Loucy (cell line): ENCODE data around the gene OSBP.

Experiments
- H2AFZ ChIP-seq: fragments of 200-600 bp; sonication (generic); 2 replicates; pipeline ENCODE4 v1.6.0; 2016; ENCODE audit warnings: antibody characterized with exemption, mild to moderate bottlenecking, low read length, moderate library complexity
- H3F3A ChIP-seq: fragments of 200-600 bp; 2 replicates; pipeline ENCODE4 v1.6.0; 2016; ENCODE audit warnings: antibody characterized with exemption, low read depth, mild to moderate bottlenecking
- H3K27me3 ChIP-seq: fragments of 200-600 bp; sonication (generic); 2 replicates; pipeline ENCODE4 v1.6.1; 2014; ENCODE audit warnings: low read length, mild to moderate bottlenecking; ENCODE audit not compliant: insufficient read depth, poor library complexity, severe bottlenecking
- H3K36me3 ChIP-seq: fragments of 200-600 bp; sonication (generic); 2 replicates; pipeline ENCODE4 v1.6.1; 2016; ENCODE audit warnings: low read length; ENCODE audit not compliant: insufficient read depth
- H3K4me1 ChIP-seq: fragments of 200-600 bp; sonication (generic); 2 replicates; pipeline ENCODE4 v1.5.1; 2014; ENCODE audit warnings: low read length, mild to moderate bottlenecking; ENCODE audit not compliant: insufficient read depth, poor library complexity, severe bottlenecking
- H3K4me2 ChIP-seq: fragments of 200-600 bp; sonication (generic); 2 replicates; pipeline ENCODE4 v1.6.0; 2014; ENCODE audit warnings: antibody characterized with exemption, low read length, low read depth, mild to moderate bottlenecking; ENCODE audit not compliant: poor library complexity, severe bottlenecking
- H3K4me3 ChIP-seq: fragments of 200-600 bp; sonication (generic); 2 replicates; pipeline ENCODE4 v1.5.1; 2014; ENCODE audit warnings: low read length, mild to moderate bottlenecking, mixed read lengths; ENCODE audit not compliant: poor library complexity, severe bottlenecking
- H3K79me2 ChIP-seq: fragments of 200-600 bp; sonication (generic); 2 replicates; pipeline ENCODE4 v1.6.1; 2014; ENCODE audit warnings: low read length; ENCODE audit not compliant: insufficient read depth
- H3K9ac ChIP-seq: fragments of 200-600 bp; sonication (generic); 2 replicates; pipeline ENCODE4 v1.6.0; 2014; ENCODE audit warnings: mild to moderate bottlenecking, low read depth, low read length, moderate library complexity; ENCODE audit not compliant: poor library complexity, severe bottlenecking
- H3K9me2 ChIP-seq: fragments of 200-600 bp; sonication (generic); replicated peaks from 2 replicates; pipeline ENCODE4 v1.6.1; 2016; ENCODE audit warnings: low read depth, low read length, mixed read lengths
- H3K9me3 ChIP-seq: fragments of 200-600 bp; sonication (generic); 2 replicates; pipeline ENCODE4 v1.6.1; 2014; ENCODE audit warnings: mild to moderate bottlenecking, antibody characterized with exemption, low read length, low read depth; ENCODE audit not compliant: insufficient read depth
- H4K20me1 ChIP-seq: fragments of 200-600 bp; sonication (generic); 2 replicates; pipeline ENCODE4 v1.6.0; 2014; ENCODE audit warnings: antibody characterized with exemption, low read length, mild to moderate bottlenecking; ENCODE audit not compliant: insufficient read depth, poor library complexity, severe bottlenecking
- CTCF ChIP-seq: fragments of 200-600 bp; sonication (generic); conservative IDR thresholded peaks from 2 replicates; pipeline ENCODE4 v1.5.1; 2014; ENCODE audit warnings: mild to moderate bottlenecking, antibody characterized with exemption, low read length
- EZH2phosphoT487 ChIP-seq: fragments of 200-600 bp; IDR thresholded peaks from 2 replicates; pipeline ENCODE4 v1.6.1; 2018; ENCODE audit warnings: antibody characterized with exemption, mild to moderate bottlenecking, moderate library complexity, borderline replicate concordance

OSBP gene

GRCh38 chr11:59584294-59584693, 31.3 kb downstream of the OSBP start:
- Histone ChIP-seq H3F3A (no peaks in the 10 kb centered on the region), H3K9me2 (no peaks in the 10 kb centered on the region), H3K4me2 (no peak overlapping the region), H3K4me1 (no peaks in the 10 kb centered on the region), H3K79me2 (no peaks in the 10 kb centered on the region), H3K9ac (no peak overlapping the region), H4K20me1 (no peaks in the 10 kb centered on the region), H2AFZ (no peak overlapping the region), H3K9me3 (peaks cover 4% of the 10 kb centered on the region; the same call in 1 of the 2 replicates), H3K36me3 (peaks cover 69% of the 10 kb centered on the region; the same call in 1 of the 2 replicates), H3K4me3 (no peak overlapping the region), H3K27me3 (no peaks in the 10 kb centered on the region)
- no peak for TF ChIP-seq CTCF
- no peak for TF ChIP-seq EZH2phosphoT487

- peaks cover 80% of the 10 kb centered on the region; the same call in 1 of the 2 replicates for H3K36me3 ChIP-seq
- no peak overlapping the region for H2AFZ ChIP-seq
- H3K79me2 ChIP-seq: no peaks in the 10 kb centered on the region
- no peak overlapping the region for H3K4me3 ChIP-seq
- no peaks in the 10 kb centered on the region for H3K9me2 ChIP-seq
- no peaks in the 10 kb centered on the region for H3K4me1 ChIP-seq
- peaks cover 4% of the 10 kb centered on the region; the same call in 1 of the 2 replicates for H3K9me3 ChIP-seq
- no peaks in the 10 kb centered on the region for H4K20me1 ChIP-seq
- no peak overlapping the region for H3K9ac ChIP-seq
- H3K27me3 ChIP-seq: no peaks in the 10 kb centered on the region
- no peak overlapping the region for H3K4me2 ChIP-seq
- TF ChIP-seq EZH2phosphoT487 (no peak), CTCF (no peak)
- no peaks in the 10 kb centered on the region for H3F3A ChIP-seq
Measured at GRCh38 chr11:59582006-59582405, 33.6 kb downstream of the OSBP start.

GRCh38 chr11:59578369-59578768, 37.2 kb downstream of the OSBP start:
- Histone ChIP-seq H3K79me2 (no peaks in the 10 kb centered on the region), H3K27me3 (no peaks in the 10 kb centered on the region), H3K9me3 (no peaks in the 10 kb centered on the region), H3K4me3 (no peak overlapping the region), H2AFZ (no peak overlapping the region), H3K4me1 (no peaks in the 10 kb centered on the region), H3F3A (no peaks in the 10 kb centered on the region), H3K36me3 (peaks cover 85% of the 10 kb centered on the region; the same call in 1 of the 2 replicates), H3K4me2 (no peak overlapping the region), H4K20me1 (no peaks in the 10 kb centered on the region), H3K9me2 (no peaks in the 10 kb centered on the region), H3K9ac (no peak overlapping the region)
- TF ChIP-seq CTCF (no peak), EZH2phosphoT487 (no peak)
